ENCODE measurements around the gene PBXIP1. TPM values are rescaled to one million over a fixed set of nuclear protein-coding genes. Genes with fewer than 3 reads are reported as not detected.

Gene PBXIP1
- total and polyA plus RNA-seq, 2 of the 13 experiments (the other 11 are each of a cell fraction or from before 2014, with no cell fraction given): 16.3 to 31.9 TPM

- TF ChIP-seq KIAA2018 (CRISPR knock-in tag; IDR thresholded peaks at IDR 0.05; ENCODE audit: borderline replicate concordance) (no peak), SIN3A (IDR thresholded peaks at IDR 0.05; ENCODE audit: borderline replicate concordance, low read depth, low read length) (no peak), ZNF691 (CRISPR knock-in tag; IDR thresholded peaks at IDR 0.05; ENCODE audit: borderline replicate concordance, low read depth) (no peak; the same call in 1 of the 2 replicates), TCF7 (IDR thresholded peaks at IDR 0.05; ENCODE audit: low read depth) (no peak), THAP9 (CRISPR knock-in tag; IDR thresholded peaks at IDR 0.05; ENCODE audit: borderline replicate concordance) (0 out of 2 replicates have a peak, but pooled peaks have one; percentile 12), ZNF597 (CRISPR knock-in tag; IDR thresholded peaks at IDR 0.05) (no peak), HMGA1 (CRISPR knock-in tag; conservative IDR thresholded peaks at IDR 0.05) (no peak), ZZZ3 (CRISPR knock-in tag; IDR thresholded peaks at IDR 0.05; ENCODE audit: borderline replicate concordance) (no peak), ZBTB33 (CRISPR knock-in tag; IDR thresholded peaks at IDR 0.05) (no peak)
These were observed 11.3 kb downstream of the PBXIP1 start (continued) for GRCh38 chr1:154944401-154945159.
